ENCODE data around the gene HSD11B2.

- TF ChIP-seq CTCF (IDR thresholded peaks at IDR 0.05; ENCODE audit: poor library complexity) (no peak), EZH2 (IDR thresholded peaks at IDR 0.05; ENCODE audit: borderline replicate concordance) (no peak)
Measured at GRCh38 chr16:67419931-67420330, 11.0 kb upstream of the HSD11B2 start.
